ENCODE measurements around the gene CES2.
"Not testable (repeated sequence)": the region's sequence is repeated elsewhere in the genome, so short reads cannot be mapped to it uniquely, and the experiment has no call there.

The CES2 gene

GRCh38 chr16:66919569-66920298, 15.6 kb upstream of the CES2 start:
- no peak for DNase-seq

GRCh38 chr16:66920299-66920590, 15.1 kb upstream of the CES2 start:
- DNase-seq, result no peak

- no peak for DNase-seq
Observed at GRCh38 chr16:66920924-66921680, 14.2 kb upstream of the CES2 start.

GRCh38 chr16:66921729-66922450, 13.4 kb upstream of the CES2 start:
- DNase-seq, result no peak

GRCh38 chr16:66923247-66923731, 12.0 kb upstream of the CES2 start:
- no peak for DNase-seq

GRCh38 chr16:66923866-66924265, 11.4 kb upstream of the CES2 start:
- DNase-seq, result no peak

- peak; percentile 54 for DNase-seq
Observed at GRCh38 chr16:66924527-66925321, 10.6 kb upstream of the CES2 start.

GRCh38 chr16:66925322-66925840, 9.9 kb upstream of the CES2 start, which contains the start of gene RRAD:
Gene RRAD (minus strand): TSS chr16:66925535. CDS start chr16:66925179, 356 bp downstream.
- DNase-seq, result no peak

GRCh38 chr16:66926171-66926947, 9.0 kb upstream of the CES2 start:
- no peak for DNase-seq

GRCh38 chr16:66926961-66927436, 8.3 kb upstream of the CES2 start:
- no peak for DNase-seq

- no peak for DNase-seq
Observed at GRCh38 chr16:66927918-66928649, 7.2 kb upstream of the CES2 start.

- DNase-seq, result peak; percentile 70
Observed at GRCh38 chr16:66928702-66929388, 6.5 kb upstream of the CES2 start.

- peak; percentile 50 for DNase-seq
Observed at GRCh38 chr16:66930189-66930588, 5.1 kb upstream of the CES2 start.

GRCh38 chr16:66931665-66932064, 3.7 kb upstream of the CES2 start:
- DNase-seq, result no peak

GRCh38 chr16:66932076-66932475, 3.2 kb upstream of the CES2 start:
- no peak for DNase-seq

GRCh38 chr16:66933776-66934137, 1.6 kb upstream of the CES2 start:
- no peak for DNase-seq

- DNase-seq, result peak; percentile 94
Observed at GRCh38 chr16:66934138-66934838, 1.0 kb upstream of the CES2 start, which contains the start of gene CIAO2B. Gene CIAO2B (minus strand): TSS chr16:66934402. CDS start chr16:66934364, 38 bp downstream.

GRCh38 chr16:66934839-66935313, 440 bp upstream of the CES2 start:
- not testable (repeated sequence) for DNase-seq

- no peak for DNase-seq
Observed at GRCh38 chr16:66936462-66936861, 1.1 kb downstream of the CES2 start.
